Astrocyte (in vitro differentiated cells and primary cell): ENCODE results near the gene RARB. TPM values are rescaled to one million over a fixed set of nuclear protein-coding genes. Genes with fewer than 3 reads are reported as not detected.
A peak's percentile ranks its signal among the peaks of the same experiment; 100 is the strongest.

ENCODE experiments used
- DNase-seq: peaks from one replicate; pipeline ENCODE4 v3.0.0-alpha.2; 2010; ENCODE audit warnings: low read depth
- FAIRE-seq: peaks from 2 replicates; lab custom pipeline; 2011; peaks lifted over from hg19 to GRCh38; lab: Jason Lieb, UNC
- H2AFZ ChIP-seq: 2 replicates; pipeline ENCODE4 v1.6.0; 2012; ENCODE audit warnings: low read depth, low read length, inconsistent platforms
- H3K27ac ChIP-seq: 2 replicates; pipeline ENCODE4 v1.5.1; 2011; ENCODE audit warnings: low read depth, low read length, inconsistent platforms
- H3K27me3 ChIP-seq: 2 replicates; pipeline ENCODE4 v1.6.0; 2011; ENCODE audit warnings: low read length, inconsistent platforms; ENCODE audit not compliant: insufficient read depth
- H3K36me3 ChIP-seq: 2 replicates; pipeline ENCODE4 v1.5.1; 2011; ENCODE audit warnings: low read length, inconsistent platforms; ENCODE audit not compliant: insufficient read depth
- H3K4me1 ChIP-seq: 2 replicates; pipeline ENCODE4 v1.5.1; 2011; ENCODE audit warnings: low read length, inconsistent platforms; ENCODE audit not compliant: insufficient read depth
- H3K4me2 ChIP-seq: 2 replicates; pipeline ENCODE4 v1.6.0; 2012; ENCODE audit warnings: low read length, inconsistent platforms
- H3K4me3 ChIP-seq: 2 replicates; pipeline ENCODE4 v1.5.1; 2011; ENCODE audit warnings: low read depth, mild to moderate bottlenecking, low read length, inconsistent platforms; ENCODE audit not compliant: insufficient read depth
- H3K79me2 ChIP-seq: 2 replicates; pipeline ENCODE4 v1.6.0; 2012; ENCODE audit warnings: mild to moderate bottlenecking, low read length, inconsistent platforms; ENCODE audit not compliant: insufficient read depth
- H3K9ac ChIP-seq: 2 replicates; pipeline ENCODE4 v1.6.0; 2012; ENCODE audit warnings: mild to moderate bottlenecking, low read length, inconsistent platforms
- H3K9me3 ChIP-seq: 2 replicates; pipeline ENCODE4 v1.5.1; 2012; ENCODE audit warnings: low read depth, mild to moderate bottlenecking, low read length, inconsistent platforms; ENCODE audit not compliant: insufficient read depth
- H4K20me1 ChIP-seq: 2 replicates; pipeline ENCODE4 v1.6.0; 2012; ENCODE audit warnings: low read length, inconsistent platforms; ENCODE audit not compliant: insufficient read depth
- H3K27ac Mint-ChIP-seq: one replicate; pipeline ENCODE4 v1.8.0; 2021; ENCODE audit warnings: mild to moderate bottlenecking, mixed read lengths; ENCODE audit not compliant: unreplicated experiment
- H3K27me3 Mint-ChIP-seq: one replicate; pipeline ENCODE4 v1.8.0; 2021; ENCODE audit warnings: low read depth, mixed read lengths; ENCODE audit not compliant: unreplicated experiment
- H3K36me3 Mint-ChIP-seq: one replicate; pipeline ENCODE4 v1.8.0; 2021; ENCODE audit warnings: low read depth, mixed read lengths; ENCODE audit not compliant: unreplicated experiment
- H3K4me1 Mint-ChIP-seq: one replicate; pipeline ENCODE4 v1.8.0; 2021; ENCODE audit warnings: low read depth, mixed read lengths; ENCODE audit not compliant: unreplicated experiment
- H3K4me3 Mint-ChIP-seq: one replicate; pipeline ENCODE4 v1.8.0; 2021; ENCODE audit warnings: mild to moderate bottlenecking, moderate library complexity, mixed read lengths; ENCODE audit not compliant: unreplicated experiment
- H3K9me3 Mint-ChIP-seq: one replicate; pipeline ENCODE4 v1.8.0; 2021; ENCODE audit warnings: mild to moderate bottlenecking, mixed read lengths; ENCODE audit not compliant: unreplicated experiment
- CTCF ChIP-seq: IDR thresholded peaks from 2 replicates; pipeline ENCODE4 v1.5.1; 2011; ENCODE audit warnings: low read depth, mild to moderate bottlenecking, inconsistent platforms, low read length, moderate library complexity; ENCODE audit not compliant: insufficient read depth
- EZH2 ChIP-seq: IDR thresholded peaks from 2 replicates; pipeline ENCODE4 v1.6.1; 2012; ENCODE audit warnings: mild to moderate bottlenecking, low read length, inconsistent platforms; ENCODE audit not compliant: insufficient read depth
- total RNA-seq: library from RNA; stranded (reverse); gene quantifications from 2 replicates; pipeline ENCODE4 v1.2.1, GENCODE V29; 2021

Gene RARB
- total RNA-seq, 1 donor from 2014 or later: 0.27 TPM

GRCh38 chr3:25455441-25456132 lies 27.5 kb downstream of the RARB start:
- Histone ChIP-seq H3K27ac (peak overlapping the region; percentile 68), H2AFZ (peak overlapping the region; percentile 28), H3K27me3 (no peaks in the 10 kb centered on the region), H3K36me3 (no peaks in the 10 kb centered on the region), H4K20me1 (peaks cover under 1% of the 10 kb centered on the region), H3K9ac (peak overlapping the region; percentile 69), H3K4me3 (no peak overlapping the region), H3K79me2 (peaks cover 87% of the 10 kb centered on the region), H3K9me3 (no peaks in the 10 kb centered on the region), H3K4me2 (peak overlapping the region; percentile 54), H3K4me1 (peaks cover 51% of the 10 kb centered on the region)
- Mint-ChIP-seq H3K9me3 (no peaks in the 10 kb centered on the region), H3K27me3 (no peaks in the 10 kb centered on the region), H3K4me1 (peaks cover 29% of the 10 kb centered on the region), H3K27ac (peak overlapping the region; percentile 73), H3K36me3 (no peaks in the 10 kb centered on the region), H3K4me3 (no peak overlapping the region)
- DNase-seq (peak; percentile 64), FAIRE-seq (peak; percentile 83)
- TF ChIP-seq EZH2 (no peak), CTCF (no peak)

GRCh38 chr3:25456723-25457670 lies 28.9 kb downstream of the RARB start:
- peak overlapping the region; percentile 61 for H3K27ac ChIP-seq
- H3K9ac ChIP-seq: peak overlapping the region; percentile 9
- H3K36me3 Mint-ChIP-seq: no peaks in the 10 kb centered on the region
- no peaks in the 10 kb centered on the region for H3K27me3 ChIP-seq
- peak overlapping the region; percentile 18 for H3K4me2 ChIP-seq
- no peak overlapping the region for H3K4me3 ChIP-seq
- peaks cover 2% of the 10 kb centered on the region for H3K36me3 ChIP-seq
- H3K27me3 Mint-ChIP-seq: no peaks in the 10 kb centered on the region
- H3K9me3 ChIP-seq: no peaks in the 10 kb centered on the region
- H3K4me1 ChIP-seq: peaks cover 51% of the 10 kb centered on the region
- H3K4me1 Mint-ChIP-seq: peaks cover 29% of the 10 kb centered on the region
- no peaks in the 10 kb centered on the region for H4K20me1 ChIP-seq
- TF ChIP-seq CTCF (no peak), EZH2 (no peak)
- H3K4me3 Mint-ChIP-seq: no peak overlapping the region
- no peaks in the 10 kb centered on the region for H3K9me3 Mint-ChIP-seq
- DNase-seq (no peak), FAIRE-seq (no peak)
- peaks cover 80% of the 10 kb centered on the region for H3K79me2 ChIP-seq
- no peak overlapping the region for H3K27ac Mint-ChIP-seq
- no peak overlapping the region for H2AFZ ChIP-seq
